WTC11 (cell line): Measurements from ENCODE around the gene PDRG1. TPM values are rescaled to one million over a fixed set of nuclear protein-coding genes. Genes with fewer than 3 reads are reported as not detected.

Source experiments
- ATAC-seq: fragments of 200-7000 bp; cut with Tn5 transposase; 2 replicates; pipeline ENCODE4 v1.10.0; 2021; ENCODE audit warnings: mild to moderate bottlenecking, moderate library complexity
- CTCF ChIA-PET: fragments of 300-600 bp; sonication (Branson Sonifier 250); formaldehyde crosslinking; loops from one replicate; lab custom pipeline; 2021; ENCODE audit warnings: antibody characterized with exemption; lab: Charles Lee
- POLR2A ChIA-PET: fragments of 350-600 bp; sonication (Branson Sonifier 250); formaldehyde crosslinking; loops from one replicate; lab custom pipeline; 2021; ENCODE audit warnings: antibody characterized with exemption; lab: Charles Lee
- DNase-seq: peaks from one replicate; pipeline ENCODE4 v3.0.0; 2021; ENCODE audit warnings: low spot score
- H3K27ac Mint-ChIP-seq: 2 replicates; pipeline ENCODE4 v1.8.0; 2021; ENCODE audit warnings: mixed read lengths
- H3K27me3 Mint-ChIP-seq: 2 replicates; pipeline ENCODE4 v1.8.0; 2021; ENCODE audit warnings: low read depth, mild to moderate bottlenecking, moderate library complexity, mixed read lengths
- H3K36me3 Mint-ChIP-seq: 2 replicates; pipeline ENCODE4 v1.8.0; 2021; ENCODE audit warnings: mixed read lengths
- H3K4me1 Mint-ChIP-seq: 2 replicates; pipeline ENCODE4 v1.8.0; 2022; ENCODE audit warnings: mixed read lengths
- H3K4me3 Mint-ChIP-seq: 2 replicates; pipeline ENCODE4 v1.8.0; 2021; ENCODE audit warnings: mild to moderate bottlenecking, moderate library complexity, mixed read lengths
- H3K9me3 Mint-ChIP-seq: 2 replicates; pipeline ENCODE4 v1.8.0; 2021; ENCODE audit warnings: mixed read lengths
- EMX1 ChIP-seq: fragments of 250-450 bp; sonication (Bioruptor Pico); IDR thresholded peaks from 2 replicates; pipeline ENCODE4 v1.8.0; 2021; ENCODE audit warnings: mild to moderate bottlenecking
- GABPB1 ChIP-seq: sonication (generic); formaldehyde crosslinking; IDR thresholded peaks from 2 replicates; pipeline ENCODE4 v1.8.1; 2023; ENCODE audit warnings: mild to moderate bottlenecking, missing genetic modification reagents
- GTF2I ChIP-seq: fragments of 250-450 bp; sonication (Bioruptor Pico); conservative IDR thresholded peaks from 2 replicates; pipeline ENCODE4 v1.4.0; 2021; ENCODE audit warnings: mild to moderate bottlenecking
- HMGXB4 ChIP-seq: sonication (generic); formaldehyde crosslinking; IDR thresholded peaks from 2 replicates; pipeline ENCODE4 v1.8.1; 2023; ENCODE audit warnings: mild to moderate bottlenecking, moderate library complexity, missing genetic modification reagents
- IRF1 ChIP-seq: sonication (generic); formaldehyde crosslinking; IDR thresholded peaks from 2 replicates; pipeline ENCODE4 v1.8.0; 2023; ENCODE audit warnings: missing genetic modification reagents
- IRF2 ChIP-seq: sonication (generic); formaldehyde crosslinking; IDR thresholded peaks from 2 replicates; pipeline ENCODE4 v1.8.0; 2022; ENCODE audit warnings: low read depth, missing genetic modification reagents, borderline replicate concordance
- KAT7 ChIP-seq: sonication (generic); formaldehyde crosslinking; IDR thresholded peaks from 2 replicates; pipeline ENCODE4 v1.8.1; 2023; ENCODE audit warnings: missing genetic modification reagents, mild to moderate bottlenecking, borderline replicate concordance
- MXD4 ChIP-seq: fragments of 250-450 bp; sonication (Bioruptor Pico); IDR thresholded peaks from 2 replicates; pipeline ENCODE4 v1.8.0; 2021; ENCODE audit warnings: mild to moderate bottlenecking, moderate library complexity, borderline replicate concordance
- MYBL2 ChIP-seq: sonication (generic); formaldehyde crosslinking; IDR thresholded peaks from 2 replicates; pipeline ENCODE4 v1.8.1; 2023; ENCODE audit warnings: mild to moderate bottlenecking, moderate library complexity, missing genetic modification reagents
- NFYB ChIP-seq: sonication (generic); formaldehyde crosslinking; conservative IDR thresholded peaks from 2 replicates; pipeline ENCODE4 v1.8.0; 2022; ENCODE audit warnings: low read depth, missing genetic modification reagents
- RORB ChIP-seq: fragments of 250-450 bp; sonication (Bioruptor Pico); IDR thresholded peaks from 2 replicates; pipeline ENCODE4 v1.9.0; 2021; ENCODE audit warnings: mild to moderate bottlenecking
- SOX15 ChIP-seq: fragments of 250-450 bp; sonication (Bioruptor Pico); IDR thresholded peaks from 2 replicates; pipeline ENCODE4 v1.9.0; 2021; ENCODE audit warnings: mild to moderate bottlenecking
- ZBTB21 ChIP-seq: sonication (generic); formaldehyde crosslinking; IDR thresholded peaks from 2 replicates; pipeline ENCODE4 v1.8.1; 2023; ENCODE audit warnings: mild to moderate bottlenecking, missing genetic modification reagents, borderline replicate concordance
- ZNF121 ChIP-seq: sonication (generic); formaldehyde crosslinking; IDR thresholded peaks from 2 replicates; pipeline ENCODE4 v1.8.0; 2023; ENCODE audit warnings: missing genetic modification reagents
- ZNF138 ChIP-seq: sonication (generic); formaldehyde crosslinking; conservative IDR thresholded peaks from 2 replicates; pipeline ENCODE4 v1.8.1; 2022; ENCODE audit warnings: mild to moderate bottlenecking, moderate library complexity, missing genetic modification reagents
- ZNF219 ChIP-seq: sonication (generic); formaldehyde crosslinking; IDR thresholded peaks from 2 replicates; pipeline ENCODE4 v1.8.0; 2023; ENCODE audit warnings: missing genetic modification reagents, mild to moderate bottlenecking, borderline replicate concordance
- ZNF281 ChIP-seq: sonication (generic); formaldehyde crosslinking; IDR thresholded peaks from 2 replicates; pipeline ENCODE4 v1.8.0; 2023; ENCODE audit warnings: mild to moderate bottlenecking, missing genetic modification reagents
- ZNF416 ChIP-seq: fragments of 250-450 bp; sonication (Bioruptor Pico); IDR thresholded peaks from 2 replicates; pipeline ENCODE4 v1.9.0; 2021; ENCODE audit warnings: mild to moderate bottlenecking, inconsistent platforms
- total RNA-seq: library from RNA; stranded (reverse); gene quantifications from 3 replicates; pipeline ENCODE4 v1.2.3, GENCODE V29; 2021
- TF ChIP-seq, protein P1 (sequence below): fragments of 250-450 bp; sonication (Bioruptor Pico); IDR thresholded peaks from 2 replicates; pipeline ENCODE4 v2.1.2; 2022; ENCODE audit warnings: mild to moderate bottlenecking, moderate library complexity
- TF ChIP-seq, protein P2 (sequence below): sonication (generic); formaldehyde crosslinking; IDR thresholded peaks from 2 replicates; pipeline ENCODE4 v1.8.0; 2022; ENCODE audit warnings: missing genetic modification reagents
- TF ChIP-seq, protein P3 (sequence below): sonication (generic); formaldehyde crosslinking; IDR thresholded peaks from 2 replicates; pipeline ENCODE4 v1.8.0; 2022; ENCODE audit warnings: mild to moderate bottlenecking, missing genetic modification reagents
- TF ChIP-seq, protein P4 (sequence below): sonication (generic); formaldehyde crosslinking; IDR thresholded peaks from 2 replicates; pipeline ENCODE4 v1.8.1; 2023; ENCODE audit warnings: mild to moderate bottlenecking, missing genetic modification reagents

PDRG1 gene
- total RNA-seq, 1 experiment from 2014 or later: 16.0 TPM

DNA sequence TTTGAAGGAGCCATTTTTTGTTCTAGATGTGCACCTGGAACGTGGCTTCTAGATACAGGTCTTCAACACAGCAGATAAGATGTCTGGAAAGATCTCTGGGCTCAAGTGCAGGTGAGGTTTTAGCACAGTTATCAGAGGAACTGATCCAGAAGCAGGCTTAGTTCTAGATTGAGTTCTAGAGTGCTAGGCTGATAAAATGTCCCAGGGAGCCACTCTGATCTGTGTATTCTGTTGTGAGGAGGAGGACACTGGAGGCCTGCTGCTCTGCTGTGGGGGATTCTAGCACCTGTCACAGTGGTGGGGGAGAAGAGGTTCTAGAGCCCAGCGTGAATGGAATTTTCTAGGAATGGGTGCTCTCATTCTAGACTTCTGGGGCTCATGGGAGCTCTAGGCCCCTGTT is 46.4 kb upstream of the PDRG1 start (continued):
- TF ChIP-seq ZNF281 (CRISPR knock-in tag) (no peak), IRF1 (CRISPR knock-in tag) (no peak), NFYB (CRISPR knock-in tag) (no peak), GTF2I (CRISPR knock-in tag) (no peak), ZNF219 (no peak), ZNF138 (no peak), SOX15 (CRISPR knock-in tag) (no peak)
- TF ChIP-seq, protein P1, sequence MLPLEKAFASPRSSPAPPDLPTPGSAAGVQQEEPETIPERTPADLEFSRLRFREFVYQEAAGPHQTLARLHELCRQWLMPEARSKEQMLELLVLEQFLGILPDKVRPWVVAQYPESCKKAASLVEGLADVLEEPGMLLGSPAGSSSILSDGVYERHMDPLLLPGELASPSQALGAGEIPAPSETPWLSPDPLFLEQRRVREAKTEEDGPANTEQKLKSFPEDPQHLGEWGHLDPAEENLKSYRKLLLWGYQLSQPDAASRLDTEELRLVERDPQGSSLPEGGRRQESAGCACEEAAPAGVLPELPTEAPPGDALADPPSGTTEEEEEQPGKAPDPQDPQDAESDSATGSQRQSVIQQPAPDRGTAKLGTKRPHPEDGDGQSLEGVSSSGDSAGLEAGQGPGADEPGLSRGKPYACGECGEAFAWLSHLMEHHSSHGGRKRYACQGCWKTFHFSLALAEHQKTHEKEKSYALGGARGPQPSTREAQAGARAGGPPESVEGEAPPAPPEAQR (CRISPR knock-in tag): no peak

- ChIA-PET CTCF (interaction anchor here (1.3 kb wide), 1 partner anchor 21 kb away, joined by 3 read pairs; no protein-coding TSS in a partner anchor), POLR2A (no interaction called here)
- TF ChIP-seq ZNF416 (no peak), HMGXB4 (CRISPR knock-in tag) (no peak), RORB (CRISPR knock-in tag) (no peak), ZNF138 (no peak), KAT7 (no peak), EMX1 (no peak), ZNF121 (CRISPR knock-in tag) (no peak), ZBTB21 (no peak), ZNF281 (CRISPR knock-in tag) (no peak), IRF2 (no peak), MYBL2 (CRISPR knock-in tag) (no peak), MXD4 (CRISPR knock-in tag) (no peak), GABPB1 (CRISPR knock-in tag) (no peak)
- TF ChIP-seq, protein P2, sequence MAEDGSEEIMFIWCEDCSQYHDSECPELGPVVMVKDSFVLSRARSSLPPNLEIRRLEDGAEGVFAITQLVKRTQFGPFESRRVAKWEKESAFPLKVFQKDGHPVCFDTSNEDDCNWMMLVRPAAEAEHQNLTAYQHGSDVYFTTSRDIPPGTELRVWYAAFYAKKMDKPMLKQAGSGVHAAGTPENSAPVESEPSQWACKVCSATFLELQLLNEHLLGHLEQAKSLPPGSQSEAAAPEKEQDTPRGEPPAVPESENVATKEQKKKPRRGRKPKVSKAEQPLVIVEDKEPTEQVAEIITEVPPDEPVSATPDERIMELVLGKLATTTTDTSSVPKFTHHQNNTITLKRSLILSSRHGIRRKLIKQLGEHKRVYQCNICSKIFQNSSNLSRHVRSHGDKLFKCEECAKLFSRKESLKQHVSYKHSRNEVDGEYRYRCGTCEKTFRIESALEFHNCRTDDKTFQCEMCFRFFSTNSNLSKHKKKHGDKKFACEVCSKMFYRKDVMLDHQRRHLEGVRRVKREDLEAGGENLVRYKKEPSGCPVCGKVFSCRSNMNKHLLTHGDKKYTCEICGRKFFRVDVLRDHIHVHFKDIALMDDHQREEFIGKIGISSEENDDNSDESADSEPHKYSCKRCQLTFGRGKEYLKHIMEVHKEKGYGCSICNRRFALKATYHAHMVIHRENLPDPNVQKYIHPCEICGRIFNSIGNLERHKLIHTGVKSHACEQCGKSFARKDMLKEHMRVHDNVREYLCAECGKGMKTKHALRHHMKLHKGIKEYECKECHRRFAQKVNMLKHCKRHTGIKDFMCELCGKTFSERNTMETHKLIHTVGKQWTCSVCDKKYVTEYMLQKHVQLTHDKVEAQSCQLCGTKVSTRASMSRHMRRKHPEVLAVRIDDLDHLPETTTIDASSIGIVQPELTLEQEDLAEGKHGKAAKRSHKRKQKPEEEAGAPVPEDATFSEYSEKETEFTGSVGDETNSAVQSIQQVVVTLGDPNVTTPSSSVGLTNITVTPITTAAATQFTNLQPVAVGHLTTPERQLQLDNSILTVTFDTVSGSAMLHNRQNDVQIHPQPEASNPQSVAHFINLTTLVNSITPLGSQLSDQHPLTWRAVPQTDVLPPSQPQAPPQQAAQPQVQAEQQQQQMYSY: no peak
- TF ChIP-seq, protein P3, sequence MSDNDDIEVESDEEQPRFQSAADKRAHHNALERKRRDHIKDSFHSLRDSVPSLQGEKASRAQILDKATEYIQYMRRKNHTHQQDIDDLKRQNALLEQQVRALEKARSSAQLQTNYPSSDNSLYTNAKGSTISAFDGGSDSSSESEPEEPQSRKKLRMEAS (CRISPR knock-in tag): no peak
- TF ChIP-seq, protein P4, sequence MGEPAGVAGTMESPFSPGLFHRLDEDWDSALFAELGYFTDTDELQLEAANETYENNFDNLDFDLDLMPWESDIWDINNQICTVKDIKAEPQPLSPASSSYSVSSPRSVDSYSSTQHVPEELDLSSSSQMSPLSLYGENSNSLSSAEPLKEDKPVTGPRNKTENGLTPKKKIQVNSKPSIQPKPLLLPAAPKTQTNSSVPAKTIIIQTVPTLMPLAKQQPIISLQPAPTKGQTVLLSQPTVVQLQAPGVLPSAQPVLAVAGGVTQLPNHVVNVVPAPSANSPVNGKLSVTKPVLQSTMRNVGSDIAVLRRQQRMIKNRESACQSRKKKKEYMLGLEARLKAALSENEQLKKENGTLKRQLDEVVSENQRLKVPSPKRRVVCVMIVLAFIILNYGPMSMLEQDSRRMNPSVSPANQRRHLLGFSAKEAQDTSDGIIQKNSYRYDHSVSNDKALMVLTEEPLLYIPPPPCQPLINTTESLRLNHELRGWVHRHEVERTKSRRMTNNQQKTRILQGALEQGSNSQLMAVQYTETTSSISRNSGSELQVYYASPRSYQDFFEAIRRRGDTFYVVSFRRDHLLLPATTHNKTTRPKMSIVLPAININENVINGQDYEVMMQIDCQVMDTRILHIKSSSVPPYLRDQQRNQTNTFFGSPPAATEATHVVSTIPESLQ (CRISPR knock-in tag): no peak
- H3K36me3 Mint-ChIP-seq: no peaks in the 10 kb centered on the region
- H3K4me3 Mint-ChIP-seq: no peak overlapping the region
- H3K9me3 Mint-ChIP-seq: no peaks in the 10 kb centered on the region
- no peak for ATAC-seq
- H3K27me3 Mint-ChIP-seq: peaks cover 56% of the 10 kb centered on the region
- DNase-seq: no peak
- H3K27ac Mint-ChIP-seq: no peak overlapping the region
- H3K4me1 Mint-ChIP-seq: peaks cover 9% of the 10 kb centered on the region
Observed at GRCh38 chr20:31996996-31997395, 45.1 kb upstream of the PDRG1 start.
